A549 (cell line): ENCODE data around the gene ZCCHC17. TPM values are rescaled to one million over a fixed set of nuclear protein-coding genes. Genes with fewer than 3 reads are reported as not detected.
A peak's percentile ranks its signal among the peaks of the same experiment; 100 is the strongest.

Experiments
- ATAC-seq, 2 experiments: fragments of 200-7000 bp in 1 of 2; fragments of >200 bp in 1 of 2; cut with Nextera tagmentation in 1 of 2; cut with Tn5 transposase in 1 of 2; 3 replicates each; pipeline versions ENCODE4 v1.8.0 to v1.9.1; 2018 to 2020; ENCODE audit warnings: mild to moderate bottlenecking in 1 of 2, moderate library complexity in 1 of 2
- CTCF ChIA-PET: fragments of 300-600 bp; sonication (Branson Sonifier 250); formaldehyde crosslinking; extraction: SDS; loops from one replicate; lab custom pipeline; 2021; ENCODE audit warnings: antibody characterized with exemption, inconsistent platforms; lab: Yijun Ruan, JAX
- POLR2A ChIA-PET: fragments of 350-600 bp; formaldehyde crosslinking; extraction: SDS; loops from one replicate; lab custom pipeline; 2021; ENCODE audit warnings: antibody characterized with exemption, inconsistent platforms; lab: Yijun Ruan, JAX
- DNase-seq, 2 experiments: peaks; one replicate each; pipeline versions ENCODE4 v3.0.0 to v3.0.0-alpha.2; 2011 to 2016; ENCODE audit warnings: low read depth in 1 of 2, low spot score in 1 of 2
- FAIRE-seq: peaks from 2 replicates; lab custom pipeline; 2011; peaks lifted over from hg19 to GRCh38; lab: Jason Lieb, UNC
- H3K27ac ChIP-seq, 2 experiments: fragments of >200 bp; sonication (Bioruptor Twin); formaldehyde crosslinking; 3 replicates each; pipeline ENCODE4 v1.5.1; 2016 to 2017
- H3K4me1 ChIP-seq: fragments of >200 bp; sonication (Bioruptor Twin); formaldehyde crosslinking; 3 replicates; pipeline ENCODE4 v1.6.1; 2016
- H3K4me2 ChIP-seq: fragments of >200 bp; sonication (Bioruptor Twin); formaldehyde crosslinking; 3 replicates; pipeline ENCODE4 v1.6.1; 2016
- H3K4me3 ChIP-seq: fragments of >200 bp; sonication (Bioruptor Twin); formaldehyde crosslinking; 3 replicates; pipeline ENCODE4 v1.5.1; 2016
- H3K9me3 ChIP-seq: fragments of >200 bp; sonication (Bioruptor Twin); formaldehyde crosslinking; 3 replicates; pipeline ENCODE4 v1.6.1; 2016
- EP300 ChIP-seq, 2 experiments: fragments of >200 bp; sonication (Bioruptor Twin); formaldehyde crosslinking; IDR thresholded peaks; 2 replicates in 1 of 2; 3 replicates in 1 of 2; pipeline ENCODE4 v1.6.1; 2016 to 2017
- HOXB13 ChIP-seq: fragments of 250-450 bp; sonication (Bioruptor Pico); IDR thresholded peaks from 2 replicates; pipeline ENCODE4 v1.5.0; 2020; ENCODE audit warnings: low read depth, mild to moderate bottlenecking, moderate library complexity
- PHF8 ChIP-seq: fragments of 200-600 bp; sonication (generic); IDR thresholded peaks from 2 replicates; pipeline ENCODE4 v1.6.1; 2016; ENCODE audit warnings: low read depth, mild to moderate bottlenecking, antibody characterized with exemption, moderate library complexity, borderline replicate concordance
- WGBS: methylation state at CpG from one replicate; pipeline ENCODE4 v1.1.6; 2017; ENCODE audit errors: missing lambda C conversion rate; 5-methylcytosine and 5-hydroxymethylcytosine counted together
- polyA plus RNA-seq, 4 experiments: library from polyadenylated mRNA; depleted of rRNA in 3 of 4; stranded (reverse); fragments of >200 nt; fragmentation: RNase III in 1 of 4; extraction: RNeasy Plus Mini Kit Qiagen cat#74134 plus additional on column Dnase treatment in 1 of 4; gene quantifications; 2 replicates in 3 of 4; 3 replicates in 1 of 4; pipeline ENCODE4 v1.2.3, GENCODE V29; 2011 to 2017
- TF ChIP-seq, protein P1 (sequence below): fragments of 250-450 bp; sonication (Bioruptor Pico); IDR thresholded peaks from 2 replicates; pipeline ENCODE4 v1.5.0; 2021; ENCODE audit warnings: mild to moderate bottlenecking, moderate library complexity, borderline replicate concordance

The ZCCHC17 gene
- polyA plus RNA-seq, 2 of the 4 experiments (the other 2 are of a cell fraction): 28.0 to 34.5 TPM

DNA sequence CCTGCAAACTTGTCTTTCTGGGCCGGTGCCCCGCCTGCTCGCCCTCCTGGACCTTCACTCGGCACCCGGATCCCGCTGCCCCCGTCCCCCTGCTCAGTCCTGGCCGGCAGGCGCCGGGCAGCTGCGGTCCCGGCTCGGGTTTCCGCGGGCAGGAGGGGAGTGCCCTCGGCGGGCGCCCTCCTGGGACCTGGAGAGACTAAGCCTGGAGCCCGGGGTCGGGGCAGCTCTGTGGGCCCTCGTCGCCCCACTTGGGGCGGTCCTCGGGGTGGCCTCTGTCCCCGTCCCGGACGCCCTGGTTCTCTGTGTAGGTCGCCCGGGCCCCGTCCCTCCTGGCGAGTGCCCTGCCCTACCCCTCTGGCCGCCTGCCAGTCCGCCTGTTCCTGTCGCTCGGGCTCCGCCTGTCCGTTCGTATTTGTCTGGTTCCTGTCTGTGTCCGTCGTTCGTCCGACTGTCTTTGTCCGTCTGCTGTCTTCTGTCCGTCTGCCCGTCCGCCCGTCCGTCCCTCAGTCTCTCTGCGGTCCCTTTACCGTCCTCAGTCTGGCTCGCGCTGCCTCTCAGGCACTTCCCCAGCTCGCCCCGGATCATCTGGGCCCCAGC, 116.7 kb downstream of the ZCCHC17 start:
- DNase-seq (peak; percentile 25 to 48), FAIRE-seq (no peak)
- CTCF ChIA-PET: interaction anchor here (1.2 to 6.3 kb wide), 3 partner anchors 9 to 18 kb away, joined by 3 to 49 read pairs (median 29); no protein-coding TSS in a partner anchor

More for the DNA sequence above, 116.7 kb downstream of the ZCCHC17 start:
- POLR2A ChIA-PET: interaction anchor here (0.6 kb wide), 1 partner anchor 9 kb away, joined by 7 read pairs; no protein-coding TSS in a partner anchor
- ATAC-seq: peak; percentile 73 to 82
- H3K4me1 ChIP-seq: peaks cover 13% of the 10 kb centered on the region
- WGBS: 4% methylated on average over 26 of the region's 54 CpGs
- peak overlapping the region; percentile 62 for H3K4me3 ChIP-seq
- TF ChIP-seq, protein P1, sequence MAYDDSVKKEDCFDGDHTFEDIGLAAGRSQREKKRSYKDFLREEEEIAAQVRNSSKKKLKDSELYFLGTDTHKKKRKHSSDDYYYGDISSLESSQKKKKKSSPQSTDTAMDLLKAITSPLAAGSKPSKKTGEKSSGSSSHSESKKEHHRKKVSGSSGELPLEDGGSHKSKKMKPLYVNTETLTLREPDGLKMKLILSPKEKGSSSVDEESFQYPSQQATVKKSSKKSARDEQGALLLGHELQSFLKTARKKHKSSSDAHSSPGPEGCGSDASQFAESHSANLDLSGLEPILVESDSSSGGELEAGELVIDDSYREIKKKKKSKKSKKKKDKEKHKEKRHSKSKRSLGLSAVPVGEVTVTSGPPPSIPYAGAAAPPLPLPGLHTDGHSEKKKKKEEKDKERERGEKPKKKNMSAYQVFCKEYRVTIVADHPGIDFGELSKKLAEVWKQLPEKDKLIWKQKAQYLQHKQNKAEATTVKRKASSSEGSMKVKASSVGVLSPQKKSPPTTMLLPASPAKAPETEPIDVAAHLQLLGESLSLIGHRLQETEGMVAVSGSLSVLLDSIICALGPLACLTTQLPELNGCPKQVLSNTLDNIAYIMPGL (CRISPR knock-in tag): no peak
- peak; percentile 60; the same call in 1 of the 2 replicates for TF ChIP-seq PHF8
- no peak for TF ChIP-seq HOXB13
- TF ChIP-seq EP300 (IDR thresholded peaks at IDR 0.05): no peak
- no peaks in the 10 kb centered on the region for H3K9me3 ChIP-seq
- peak overlapping the region; percentile 69 to 97 for H3K27ac ChIP-seq
- H3K4me2 ChIP-seq: peak overlapping the region; percentile 98

Other genes with a start within 250 kb of the ZCCHC17 start
- gene PUM1, start 231.3 kb upstream of the ZCCHC17 start, polyA plus RNA-seq (2011; rRNA removed): 55.3 and 64.0 TPM in 2 replicates
- gene PUM1, start 231.3 kb upstream of the ZCCHC17 start, polyA plus RNA-seq (2017; fragmentation: RNase III; extraction: RNeasy Plus Mini Kit Qiagen cat#74134 plus additional on column Dnase treatment): 27.5 to 30.2 TPM (median 29.1 TPM) in 3 replicates
- gene NKAIN1, start 57.1 kb upstream of the ZCCHC17 start, polyA plus RNA-seq (2011; rRNA removed): 0.74 and 0.89 TPM in 2 replicates
- gene NKAIN1, start 57.1 kb upstream of the ZCCHC17 start, polyA plus RNA-seq (2017; fragmentation: RNase III; extraction: RNeasy Plus Mini Kit Qiagen cat#74134 plus additional on column Dnase treatment): 0.77 to 0.80 TPM (median 0.78 TPM) in 3 replicates
- gene SNRNP40, start 244 bp upstream of the ZCCHC17 start, polyA plus RNA-seq (2011; rRNA removed): 72.5 and 83.6 TPM in 2 replicates
- 45.3 to 50.2 TPM (median 47.4 TPM) in 3 replicates for gene SNRNP40, start 244 bp upstream of the ZCCHC17 start, polyA plus RNA-seq (2017; fragmentation: RNase III; extraction: RNeasy Plus Mini Kit Qiagen cat#74134 plus additional on column Dnase treatment)
- not detected in 2 replicates for gene FABP3, start 76.0 kb downstream of the ZCCHC17 start, polyA plus RNA-seq (2011; rRNA removed)
- not detected in 3 replicates for gene FABP3, start 76.0 kb downstream of the ZCCHC17 start, polyA plus RNA-seq (2017; fragmentation: RNase III; extraction: RNeasy Plus Mini Kit Qiagen cat#74134 plus additional on column Dnase treatment)
- 6.0 and 7.5 TPM in 2 replicates for gene SERINC2, start 116.2 kb downstream of the ZCCHC17 start, polyA plus RNA-seq (2011; rRNA removed)
- gene SERINC2, start 116.2 kb downstream of the ZCCHC17 start, polyA plus RNA-seq (2017; fragmentation: RNase III; extraction: RNeasy Plus Mini Kit Qiagen cat#74134 plus additional on column Dnase treatment): 16.1 to 21.1 TPM (median 16.3 TPM) in 3 replicates